Mononuclear cell (primary cell): ENCODE measurements around the gene LSS. TPM values are rescaled to one million over a fixed set of nuclear protein-coding genes. Genes with fewer than 3 reads are reported as not detected.
"Not testable (repeated sequence)": the region's sequence is repeated elsewhere in the genome, so short reads cannot be mapped to it uniquely, and the experiment has no call there.

Source experiments
- H3K27me3 ChIP-seq: 2 replicates; pipeline ENCODE4 v1.6.0; 2011; ENCODE audit warnings: low read length, control low read depth; ENCODE audit not compliant: insufficient read depth
- H3K4me1 ChIP-seq: 2 replicates; pipeline ENCODE4 v1.5.1; 2011; ENCODE audit warnings: mild to moderate bottlenecking, low read length, control low read depth; ENCODE audit not compliant: insufficient read depth
- H3K4me3 ChIP-seq: 2 replicates; pipeline ENCODE4 v1.5.1; 2011; ENCODE audit warnings: mild to moderate bottlenecking, low read length, moderate library complexity
- H3K9me3 ChIP-seq: 2 replicates; pipeline ENCODE4 v1.5.1; 2011; ENCODE audit warnings: low read depth, mild to moderate bottlenecking, control low read depth, low read length
- total RNA-seq: library from RNA; depleted of rRNA; stranded (reverse); fragments of >200 nt; gene quantifications from one replicate; pipeline ENCODE4 v1.2.3, GENCODE V29; 2012

LSS gene
- total RNA-seq, 1 donor = 9.6 TPM

DNA sequence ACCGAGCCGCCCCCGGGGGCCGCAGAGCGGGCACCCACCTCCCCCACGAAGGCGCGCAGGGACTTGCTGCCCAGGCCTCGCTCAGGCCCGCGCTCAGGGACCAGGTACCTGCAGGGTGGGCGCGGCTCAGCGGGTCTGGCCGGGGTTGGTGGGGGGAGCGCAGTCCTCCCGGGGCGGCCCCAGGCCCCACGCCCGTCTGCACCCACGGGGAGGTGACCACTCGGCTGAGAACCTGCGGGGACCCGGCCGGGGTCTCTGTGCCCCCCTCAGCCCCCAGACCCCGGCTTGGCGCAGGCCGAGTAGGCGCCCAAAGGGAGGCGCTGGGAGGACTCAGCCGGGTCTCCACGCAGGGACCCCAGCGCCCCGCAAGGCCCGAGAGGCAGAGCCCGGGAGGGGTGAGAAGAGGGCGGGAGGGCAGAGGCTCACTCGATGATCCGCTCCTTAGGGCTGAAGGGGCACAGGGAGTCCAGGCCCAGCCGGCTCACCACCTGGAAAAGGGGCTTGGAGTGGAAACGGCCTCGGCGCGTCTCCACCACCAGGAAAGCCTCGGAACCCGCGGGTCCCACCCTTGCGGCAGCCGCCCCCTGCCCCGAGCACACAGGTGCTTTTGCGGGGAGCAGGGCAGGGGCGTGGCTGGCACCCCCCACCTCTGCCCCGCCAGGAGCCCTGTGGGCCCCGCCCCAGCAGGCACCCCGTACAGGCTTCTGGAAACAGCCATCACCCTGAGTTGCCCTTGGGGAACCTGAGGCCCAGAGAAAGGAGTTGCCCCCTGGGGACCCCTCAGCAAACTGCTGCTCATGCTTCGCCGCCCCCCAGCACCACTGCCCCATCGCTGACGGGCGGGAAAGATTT, 82.5 kb downstream of the LSS start:
- Histone ChIP-seq H3K9me3 (no peaks in the 10 kb centered on the region), H3K4me3 (no peak overlapping the region), H3K4me1 (no peaks in the 10 kb centered on the region), H3K27me3 (no peaks in the 10 kb centered on the region)

DNA sequence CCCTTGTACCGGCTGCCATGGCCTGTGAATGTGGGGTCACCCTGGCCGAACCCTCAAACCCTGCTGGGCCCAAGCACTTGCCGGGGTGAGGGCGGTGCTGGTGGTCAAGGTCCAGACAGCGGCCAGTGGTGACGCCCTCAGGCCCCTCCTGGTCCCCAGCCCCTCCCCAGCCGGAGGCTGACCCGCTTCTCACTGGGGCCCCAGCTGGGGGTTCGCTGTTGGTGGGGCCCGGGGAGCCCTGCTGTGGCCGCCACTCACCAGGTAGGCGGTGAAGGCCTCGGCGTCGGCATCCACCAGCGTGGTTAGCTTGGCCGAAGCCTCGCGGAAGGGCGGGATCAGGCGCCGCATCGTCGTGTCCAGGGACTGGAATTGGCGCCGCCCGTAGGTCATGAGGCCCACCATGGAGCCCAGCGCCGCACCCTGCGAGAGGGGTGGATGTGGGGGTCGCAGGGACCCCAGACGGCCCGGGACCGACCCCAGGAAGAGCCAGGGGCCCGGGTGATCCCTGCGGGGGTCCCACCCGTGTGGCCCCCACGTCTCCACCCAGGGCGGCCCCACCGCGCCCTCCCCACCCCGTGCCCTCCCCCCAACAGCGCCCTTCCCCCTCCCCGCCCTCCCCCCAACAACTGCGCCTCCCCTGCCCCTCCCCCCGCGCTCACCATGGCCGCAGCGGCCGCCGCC, 83.3 kb downstream of the LSS start:
- no peaks in the 10 kb centered on the region for H3K27me3 ChIP-seq
- no peaks in the 10 kb centered on the region for H3K4me1 ChIP-seq
- no peaks in the 10 kb centered on the region for H3K9me3 ChIP-seq
- no peak overlapping the region for H3K4me3 ChIP-seq

DNA sequence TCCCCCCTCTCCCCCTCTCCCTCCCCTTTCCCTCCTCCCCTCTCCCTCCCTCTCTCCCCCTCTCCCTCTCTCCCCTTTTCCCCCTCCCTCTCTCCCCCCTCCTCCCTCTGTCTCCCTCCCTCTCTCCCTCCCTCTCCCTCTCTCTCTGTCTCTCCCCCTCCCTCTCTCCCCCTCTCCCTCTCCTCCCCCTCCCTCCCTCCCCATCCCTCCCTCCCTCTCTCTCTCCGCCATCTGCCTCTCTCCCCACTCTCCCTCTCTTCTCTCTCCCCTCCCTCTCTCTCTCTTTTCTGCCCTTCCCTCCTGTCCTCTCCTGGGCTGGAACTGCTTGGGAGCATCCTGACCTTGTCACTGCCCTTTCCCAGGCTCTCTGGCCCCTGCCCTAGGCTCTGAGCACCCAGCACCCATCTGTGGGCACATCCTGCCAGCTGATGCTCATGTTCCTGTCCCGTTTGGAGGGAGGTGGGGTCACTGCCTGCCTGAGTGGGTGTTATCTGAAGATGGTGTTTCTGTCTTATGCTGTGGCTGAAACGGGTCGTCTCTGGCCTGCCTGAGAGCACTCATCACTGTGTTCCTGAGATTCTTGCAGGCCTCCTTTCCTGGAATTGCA, 84.0 kb downstream of the LSS start:
- no peaks in the 10 kb centered on the region for H3K9me3 ChIP-seq
- no peaks in the 10 kb centered on the region for H3K4me1 ChIP-seq
- H3K27me3 ChIP-seq = no peaks in the 10 kb centered on the region
- no peak overlapping the region for H3K4me3 ChIP-seq

DNA sequence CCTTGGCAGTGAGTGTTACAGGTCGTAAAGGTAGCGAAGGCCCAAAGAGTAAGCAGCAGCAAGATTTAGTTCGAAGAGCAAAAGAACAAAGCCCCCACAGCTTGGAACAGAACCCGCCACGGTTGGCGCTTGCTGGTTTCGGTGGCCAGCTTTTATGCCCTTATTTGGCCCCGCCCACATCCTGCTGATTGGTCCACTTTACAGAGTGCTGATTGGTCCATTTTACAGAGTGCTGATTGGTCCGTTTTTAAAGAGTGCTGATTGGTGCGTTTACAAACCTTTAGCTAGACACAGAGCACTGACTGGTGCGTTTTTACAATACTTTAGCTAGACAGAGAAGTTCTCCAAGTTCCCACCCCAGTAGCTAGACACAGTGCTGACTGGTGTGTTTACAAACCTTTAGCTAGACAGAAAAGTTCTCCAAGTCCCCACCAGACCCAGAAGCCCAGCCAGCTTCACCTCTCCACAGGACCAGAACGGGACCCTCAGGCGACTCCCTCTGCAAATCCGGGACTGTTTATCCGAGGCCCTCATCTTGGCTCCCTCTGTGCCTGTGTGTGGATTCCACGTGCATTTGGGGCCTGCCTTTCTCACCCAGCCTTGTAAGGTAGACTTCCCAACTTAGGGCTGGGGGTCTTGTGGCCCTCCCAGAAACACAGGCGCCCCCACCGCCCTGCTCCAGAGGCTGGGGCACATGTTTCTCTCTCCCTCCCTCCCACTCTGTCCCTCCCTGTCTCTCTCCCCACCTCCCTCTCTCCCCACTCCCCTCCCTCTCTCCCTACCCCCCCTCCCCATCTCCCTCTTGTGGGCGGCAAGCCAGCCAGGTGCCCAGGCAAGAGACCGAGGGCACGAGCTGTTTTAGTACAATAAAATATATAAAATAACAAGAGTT, 85.7 kb downstream of the LSS start:
- Histone ChIP-seq H3K4me3 (no peak overlapping the region), H3K27me3 (no peaks in the 10 kb centered on the region), H3K9me3 (no peaks in the 10 kb centered on the region), H3K4me1 (no peaks in the 10 kb centered on the region)

DNA sequence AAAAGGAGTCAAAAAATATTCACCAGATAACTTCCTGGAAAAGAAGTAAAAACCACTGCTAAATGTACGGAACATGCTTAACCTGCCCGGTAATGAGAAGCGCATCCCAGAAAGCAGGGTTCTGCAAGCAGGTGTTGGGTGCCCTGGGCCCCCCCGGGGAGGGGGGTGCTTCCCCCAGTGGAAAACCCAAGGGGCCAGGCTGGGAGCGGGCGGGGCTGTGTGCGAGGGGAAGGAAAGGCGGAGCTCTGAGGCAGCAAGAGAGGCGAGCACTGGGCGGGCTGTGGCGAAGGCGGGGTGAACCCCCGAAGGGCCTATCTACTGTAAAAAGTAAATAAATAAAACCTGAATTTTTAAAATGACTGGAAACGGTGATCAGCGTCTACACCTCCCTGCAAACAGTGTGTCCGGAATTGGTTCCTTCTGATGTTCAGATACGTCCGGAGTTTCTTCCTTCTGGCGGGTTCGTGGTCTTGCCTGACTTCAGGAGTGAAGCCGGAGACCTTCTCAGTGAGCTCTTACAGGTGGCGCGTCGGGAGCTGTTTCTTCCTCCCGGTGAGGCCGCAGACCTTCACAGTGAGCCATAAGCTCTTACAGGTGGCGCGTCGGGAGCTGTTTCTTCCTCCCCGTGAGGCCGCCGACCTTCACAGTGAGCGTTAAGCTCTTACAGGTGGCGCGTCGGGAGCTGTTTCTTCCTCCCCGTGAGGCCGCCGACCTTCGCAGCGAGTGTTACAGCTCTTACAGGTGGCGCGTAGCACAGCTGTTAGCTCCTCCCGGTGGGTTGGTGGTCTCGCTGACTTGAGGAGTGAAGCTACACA, 86.6 kb downstream of the LSS start:
- H3K4me1 ChIP-seq = no peaks in the 10 kb centered on the region
- H3K4me3 ChIP-seq = no peak overlapping the region
- no peaks in the 10 kb centered on the region for H3K27me3 ChIP-seq
- H3K9me3 ChIP-seq = no peaks in the 10 kb centered on the region

DNA sequence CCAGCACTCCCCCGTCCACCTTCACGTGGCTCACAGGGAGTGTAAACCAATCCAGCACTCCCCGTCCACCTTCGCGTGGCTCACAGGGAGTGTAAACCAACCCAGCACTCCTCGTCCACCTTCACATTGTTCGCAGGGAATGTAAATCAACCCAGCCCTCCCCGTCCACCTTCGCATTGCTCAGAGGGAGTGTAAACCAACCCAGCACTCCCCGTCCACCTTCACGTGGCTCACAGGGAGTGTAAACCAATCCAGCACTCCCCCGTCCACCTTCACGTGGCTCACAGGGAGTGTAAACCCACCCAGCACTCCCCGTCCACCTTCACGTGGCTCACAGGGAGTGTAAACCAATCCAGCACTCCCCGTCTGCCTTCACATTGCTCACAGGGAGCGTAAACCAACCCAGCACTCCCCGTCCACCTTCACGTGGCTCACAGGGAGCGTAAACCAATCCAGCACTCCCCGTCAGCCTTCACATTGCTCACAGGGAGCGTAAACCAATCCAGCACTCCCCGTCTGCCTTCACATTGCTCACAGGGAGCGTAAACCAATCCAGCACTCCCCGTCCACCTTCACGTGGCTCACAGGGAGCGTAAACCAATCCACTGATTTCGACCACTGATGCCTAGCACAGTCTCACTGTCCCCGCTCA, 88.1 kb downstream of the LSS start:
- H3K9me3 ChIP-seq, H3K4me3 ChIP-seq, H3K27me3 ChIP-seq, H3K4me1 ChIP-seq: not testable (repeated sequence)

DNA sequence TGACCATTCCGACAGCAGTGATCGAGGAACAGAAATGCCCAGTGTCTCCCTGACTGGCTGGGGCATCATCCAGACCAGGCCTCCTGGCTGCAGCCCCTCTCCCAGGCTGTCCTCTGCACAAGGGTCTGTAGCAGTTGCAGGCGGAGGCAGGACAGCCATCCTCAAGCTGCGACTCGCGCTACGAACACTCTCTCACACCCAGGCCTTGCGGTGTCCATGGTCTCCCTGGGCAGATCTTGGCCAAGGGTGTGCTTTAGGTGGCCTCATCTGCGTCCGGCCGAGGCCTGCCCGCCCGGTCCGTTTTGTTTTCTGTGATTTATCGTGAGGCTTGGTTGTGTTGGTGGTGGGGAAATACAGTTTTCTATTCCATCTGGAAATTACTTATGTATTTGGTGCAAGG, 88.9 kb downstream of the LSS start:
- Histone ChIP-seq H3K27me3 (no peaks in the 10 kb centered on the region), H3K4me1 (no peaks in the 10 kb centered on the region), H3K9me3 (no peaks in the 10 kb centered on the region), H3K4me3 (no peak overlapping the region)

DNA sequence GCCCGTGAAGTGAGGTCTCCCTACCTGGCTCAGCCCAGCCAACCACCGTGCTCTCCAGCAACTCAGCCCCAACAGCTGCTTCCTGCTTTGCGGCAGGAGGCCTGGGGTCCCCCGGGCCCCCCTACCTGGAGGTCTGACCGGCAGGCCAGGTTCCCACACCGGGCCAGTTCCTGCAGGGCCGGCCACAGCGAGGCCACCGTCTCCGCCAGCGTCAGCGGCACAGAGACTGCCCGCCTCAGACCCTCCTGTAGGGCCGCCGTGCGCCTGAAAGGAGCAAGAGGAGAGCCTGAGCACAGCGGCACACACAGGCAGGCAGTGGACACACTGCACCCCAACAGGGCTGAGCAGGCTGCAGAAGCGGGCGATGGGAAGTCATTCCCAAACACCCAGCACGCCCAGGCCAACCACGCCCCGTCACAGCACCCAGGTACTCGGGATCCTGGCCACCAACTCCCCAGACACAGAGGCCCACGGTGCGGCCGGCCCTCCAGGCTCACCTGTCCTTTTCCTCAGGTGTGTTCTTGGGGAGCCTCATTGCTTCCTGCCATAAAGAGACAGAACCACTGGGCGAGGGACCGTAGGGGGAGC, 90.1 kb downstream of the LSS start:
- Histone ChIP-seq H3K9me3 (no peaks in the 10 kb centered on the region), H3K4me3 (no peak overlapping the region), H3K27me3 (no peaks in the 10 kb centered on the region), H3K4me1 (no peaks in the 10 kb centered on the region)

Other genes with a start within 250 kb of the LSS start
- 1.4 TPM for gene COL6A1, start 247.0 kb downstream of the LSS start, total RNA-seq
- 12.6 TPM for gene COL6A2, start 130.7 kb downstream of the LSS start, total RNA-seq
- gene FTCD, start 73.2 kb downstream of the LSS start, total RNA-seq = 0.10 TPM
- gene SPATC1L, start 44.3 kb downstream of the LSS start, total RNA-seq = 1.7 TPM
- 38.8 TPM for gene MCM3AP, start 56.8 kb upstream of the LSS start, total RNA-seq
- gene YBEY, start 57.6 kb upstream of the LSS start, total RNA-seq = 19.7 TPM
- 1.0 TPM for gene C21orf58, start 95.1 kb upstream of the LSS start, total RNA-seq
- gene PCNT, start 95.4 kb upstream of the LSS start, total RNA-seq = 27.9 TPM
- gene DIP2A, start 230.1 kb upstream of the LSS start, total RNA-seq = 43.9 TPM